HG02588 (cell line): ENCODE data around the gene PCDHGA10.
"Not testable (repeated sequence)": the region's sequence is repeated elsewhere in the genome, so short reads cannot be mapped to it uniquely, and the experiment has no call there.

Experiments used
- ATAC-seq: cut with Tn5 transposase; IDR thresholded peaks from one replicate; pipeline ENCODE4 v1.9.1; 2021; ENCODE audit warnings: mild to moderate bottlenecking, moderate library complexity; ENCODE audit not compliant: unreplicated experiment

PCDHGA10 gene

DNA sequence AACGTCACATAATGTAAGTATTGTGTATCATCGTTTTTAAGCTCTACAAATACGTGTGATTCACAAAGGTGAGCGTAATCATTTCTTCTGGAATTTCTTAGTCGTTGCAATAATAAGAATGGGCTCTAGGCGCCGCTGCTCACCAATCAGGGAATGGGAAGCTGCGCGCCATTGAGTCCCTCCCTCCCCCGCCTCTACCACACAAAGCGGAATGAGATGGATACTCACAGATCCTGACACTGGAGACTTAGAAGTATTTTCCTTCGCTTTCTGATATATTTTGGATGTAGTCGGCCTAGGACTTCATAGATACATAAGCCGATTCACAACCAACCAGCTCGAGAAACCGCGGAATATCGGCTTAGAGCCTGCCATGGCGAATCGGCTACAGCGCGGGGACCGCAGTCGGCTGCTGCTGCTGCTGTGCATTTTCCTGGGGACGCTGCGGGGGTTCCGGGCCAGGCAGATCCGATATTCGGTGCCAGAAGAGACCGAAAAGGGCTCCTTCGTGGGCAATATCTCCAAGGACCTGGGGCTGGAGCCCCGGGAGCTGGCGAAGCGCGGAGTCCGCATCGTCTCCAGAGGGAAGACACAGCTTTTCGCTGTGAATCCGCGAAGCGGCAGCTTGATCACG is 8.2 kb downstream of the PCDHGA10 start, which contains the start of gene PCDHGA11:
Gene PCDHGA11 (plus strand): TSS at position 197 of the 634 bp plus-strand sequence. CDS start 177 bp downstream, at position 374.
- ATAC-seq, result no peak

DNA sequence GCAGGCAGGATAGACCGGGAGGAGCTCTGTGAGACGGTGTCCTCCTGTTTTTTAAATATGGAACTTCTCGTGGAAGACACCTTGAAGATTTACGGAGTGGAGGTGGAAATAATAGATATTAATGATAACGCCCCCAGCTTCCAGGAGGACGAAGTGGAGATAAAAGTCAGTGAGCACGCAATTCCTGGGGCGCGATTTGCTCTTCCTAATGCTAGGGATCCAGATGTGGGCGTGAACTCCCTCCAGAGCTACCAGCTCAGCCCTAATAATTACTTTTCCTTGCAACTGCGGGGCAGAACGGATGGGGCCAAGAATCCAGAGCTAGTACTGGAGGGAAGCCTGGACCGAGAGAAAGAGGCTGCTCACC is 8.7 kb downstream of the PCDHGA10 start:
- no peak for ATAC-seq

DNA sequence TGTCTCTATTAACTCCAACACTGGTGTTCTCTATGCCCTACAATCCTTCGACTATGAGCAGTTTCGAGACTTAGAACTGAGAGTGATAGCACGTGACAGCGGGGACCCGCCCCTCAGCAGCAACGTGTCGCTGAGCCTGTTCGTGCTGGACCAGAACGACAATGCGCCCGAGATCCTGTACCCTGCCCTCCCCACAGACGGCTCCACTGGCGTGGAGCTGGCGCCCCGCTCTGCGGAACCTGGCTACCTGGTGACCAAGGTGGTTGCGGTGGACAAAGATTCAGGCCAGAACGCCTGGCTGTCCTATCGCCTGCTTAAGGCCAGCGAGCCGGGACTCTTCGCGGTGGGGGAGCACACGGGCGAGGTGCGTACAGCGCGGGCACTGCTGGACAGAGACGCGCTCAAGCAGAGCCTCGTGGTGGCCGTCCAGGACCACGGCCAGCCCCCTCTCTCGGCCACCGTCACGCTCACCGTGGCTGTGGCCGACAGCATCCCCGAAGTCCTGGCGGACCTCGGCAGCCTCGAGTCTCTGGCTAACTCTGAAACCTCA is 10.0 kb downstream of the PCDHGA10 start:
- no peak for ATAC-seq

DNA sequence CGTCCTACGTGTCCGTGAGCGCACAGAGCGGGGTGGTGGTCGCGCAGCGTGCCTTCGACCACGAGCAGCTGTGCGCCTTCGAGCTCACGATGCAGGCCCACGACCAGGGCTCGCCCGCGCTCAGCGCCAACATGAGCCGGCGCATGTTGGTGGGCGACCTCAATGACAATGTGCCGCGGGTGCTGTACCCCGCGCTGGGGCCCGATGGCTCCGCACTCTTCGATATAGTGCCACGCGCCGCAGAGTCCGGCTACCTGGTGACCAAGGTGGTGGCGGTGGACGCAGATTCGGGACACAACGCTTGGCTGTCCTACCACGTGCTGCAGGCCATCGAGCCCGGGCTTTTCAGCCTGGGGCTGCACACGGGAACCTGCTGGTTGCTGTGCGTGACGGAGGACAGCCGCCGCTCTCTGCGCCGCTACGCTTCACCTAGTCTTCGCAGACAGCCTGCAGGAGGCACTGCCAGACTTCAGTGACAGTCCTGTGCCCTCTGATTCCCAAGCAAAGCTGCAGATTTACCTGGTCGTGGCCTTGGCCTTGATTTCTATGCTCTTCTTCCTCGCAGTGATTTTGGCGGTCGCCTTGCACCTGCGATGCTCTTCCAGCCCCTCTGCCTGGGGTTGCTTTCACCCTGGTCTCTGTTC is 15.1 kb downstream of the PCDHGA10 start:
- ATAC-seq, result no peak

DNA sequence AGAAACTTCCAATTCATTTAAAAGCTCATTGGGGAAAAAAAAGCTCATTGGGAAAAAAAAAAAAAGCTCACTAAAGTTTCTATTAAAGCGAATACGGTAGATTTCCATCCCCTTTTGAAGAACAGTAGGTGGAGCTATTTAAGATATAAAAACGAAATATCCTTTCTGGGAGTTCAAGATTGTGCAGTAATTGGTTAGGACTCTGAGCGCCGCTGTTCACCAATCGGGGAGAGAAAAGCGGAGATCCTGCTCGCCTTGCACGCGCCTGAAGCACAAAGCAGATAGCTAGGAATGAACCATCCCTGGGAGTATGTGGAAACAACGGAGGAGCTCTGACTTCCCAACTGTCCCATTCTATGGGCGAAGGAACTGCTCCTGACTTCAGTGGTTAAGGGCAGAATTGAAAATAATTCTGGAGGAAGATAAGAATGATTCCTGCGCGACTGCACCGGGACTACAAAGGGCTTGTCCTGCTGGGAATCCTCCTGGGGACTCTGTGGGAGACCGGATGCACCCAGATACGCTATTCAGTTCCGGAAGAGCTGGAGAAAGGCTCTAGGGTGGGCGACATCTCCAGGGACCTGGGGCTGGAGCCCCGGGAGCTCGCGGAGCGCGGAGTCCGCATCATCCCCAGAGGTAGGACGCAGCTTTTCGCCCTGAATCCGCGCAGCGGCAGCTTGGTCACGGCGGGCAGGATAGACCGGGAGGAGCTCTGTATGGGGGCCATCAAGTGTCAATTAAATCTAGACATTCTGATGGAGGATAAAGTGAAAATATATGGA is 17.7 kb downstream of the PCDHGA10 start, which contains the start of gene PCDHGA12:
Gene PCDHGA12 (plus strand): TSS at position 176 of the 782 bp plus-strand sequence. CDS start 253 bp downstream, at position 429.
- ATAC-seq, result no peak

DNA sequence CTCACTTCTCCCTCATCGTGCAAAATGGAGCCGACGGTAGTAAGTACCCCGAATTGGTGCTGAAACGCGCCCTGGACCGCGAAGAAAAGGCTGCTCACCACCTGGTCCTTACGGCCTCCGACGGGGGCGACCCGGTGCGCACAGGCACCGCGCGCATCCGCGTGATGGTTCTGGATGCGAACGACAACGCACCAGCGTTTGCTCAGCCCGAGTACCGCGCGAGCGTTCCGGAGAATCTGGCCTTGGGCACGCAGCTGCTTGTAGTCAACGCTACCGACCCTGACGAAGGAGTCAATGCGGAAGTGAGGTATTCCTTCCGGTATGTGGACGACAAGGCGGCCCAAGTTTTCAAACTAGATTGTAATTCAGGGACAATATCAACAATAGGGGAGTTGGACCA is 18.5 kb downstream of the PCDHGA10 start:
- no peak for ATAC-seq

DNA sequence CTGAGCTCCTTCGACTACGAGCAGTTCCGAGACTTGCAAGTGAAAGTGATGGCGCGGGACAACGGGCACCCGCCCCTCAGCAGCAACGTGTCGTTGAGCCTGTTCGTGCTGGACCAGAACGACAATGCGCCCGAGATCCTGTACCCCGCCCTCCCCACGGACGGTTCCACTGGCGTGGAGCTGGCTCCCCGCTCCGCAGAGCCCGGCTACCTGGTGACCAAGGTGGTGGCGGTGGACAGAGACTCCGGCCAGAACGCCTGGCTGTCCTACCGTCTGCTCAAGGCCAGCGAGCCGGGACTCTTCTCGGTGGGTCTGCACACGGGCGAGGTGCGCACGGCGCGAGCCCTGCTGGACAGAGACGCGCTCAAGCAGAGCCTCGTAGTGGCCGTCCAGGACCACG is 19.5 kb downstream of the PCDHGA10 start:
- ATAC-seq, result not testable (repeated sequence)

DNA sequence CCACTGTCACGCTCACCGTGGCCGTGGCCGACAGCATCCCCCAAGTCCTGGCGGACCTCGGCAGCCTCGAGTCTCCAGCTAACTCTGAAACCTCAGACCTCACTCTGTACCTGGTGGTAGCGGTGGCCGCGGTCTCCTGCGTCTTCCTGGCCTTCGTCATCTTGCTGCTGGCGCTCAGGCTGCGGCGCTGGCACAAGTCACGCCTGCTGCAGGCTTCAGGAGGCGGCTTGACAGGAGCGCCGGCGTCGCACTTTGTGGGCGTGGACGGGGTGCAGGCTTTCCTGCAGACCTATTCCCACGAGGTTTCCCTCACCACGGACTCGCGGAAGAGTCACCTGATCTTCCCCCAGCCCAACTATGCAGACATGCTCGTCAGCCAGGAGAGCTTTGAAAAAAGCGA is 19.9 kb downstream of the PCDHGA10 start:
- ATAC-seq, result not testable (repeated sequence)

DNA sequence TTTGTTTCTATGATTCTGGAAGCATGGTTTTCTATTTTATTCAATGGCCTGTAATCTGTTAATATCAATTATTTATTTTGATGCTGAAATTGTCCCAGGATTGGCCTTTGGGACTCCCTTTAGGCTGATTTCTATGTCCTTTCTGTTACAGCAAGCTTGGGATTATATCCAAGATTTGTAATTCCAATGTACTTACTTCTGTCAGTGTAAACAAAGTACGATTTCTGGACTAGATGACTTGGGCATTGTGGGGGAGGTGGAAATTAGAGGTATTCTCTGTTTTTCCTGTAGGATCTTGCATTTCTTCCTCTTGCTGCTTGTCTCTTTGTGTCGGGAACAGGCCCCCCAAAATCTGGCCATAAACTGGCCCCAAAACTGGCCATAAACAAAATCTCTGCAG is 21.2 kb downstream of the PCDHGA10 start:
- no peak for ATAC-seq

DNA sequence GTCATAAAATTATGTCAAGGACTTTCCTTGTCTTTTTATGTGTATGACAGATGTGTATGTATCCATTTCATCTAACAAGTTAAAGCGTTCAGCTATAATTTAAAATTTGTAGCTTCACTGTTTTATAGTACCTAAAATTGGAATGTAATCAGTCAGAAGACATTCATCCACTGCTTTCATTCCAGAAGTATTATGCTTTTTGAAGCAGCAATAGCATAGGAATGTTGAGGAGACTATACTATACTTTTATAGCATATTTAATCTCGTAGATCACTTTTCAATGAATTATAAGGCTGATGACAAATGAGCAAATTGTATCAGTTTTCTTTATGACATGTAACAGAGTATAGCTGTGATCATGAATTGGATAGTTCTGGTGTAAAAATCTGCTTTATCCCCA is 24.4 kb downstream of the PCDHGA10 start:
- no peak for ATAC-seq

DNA sequence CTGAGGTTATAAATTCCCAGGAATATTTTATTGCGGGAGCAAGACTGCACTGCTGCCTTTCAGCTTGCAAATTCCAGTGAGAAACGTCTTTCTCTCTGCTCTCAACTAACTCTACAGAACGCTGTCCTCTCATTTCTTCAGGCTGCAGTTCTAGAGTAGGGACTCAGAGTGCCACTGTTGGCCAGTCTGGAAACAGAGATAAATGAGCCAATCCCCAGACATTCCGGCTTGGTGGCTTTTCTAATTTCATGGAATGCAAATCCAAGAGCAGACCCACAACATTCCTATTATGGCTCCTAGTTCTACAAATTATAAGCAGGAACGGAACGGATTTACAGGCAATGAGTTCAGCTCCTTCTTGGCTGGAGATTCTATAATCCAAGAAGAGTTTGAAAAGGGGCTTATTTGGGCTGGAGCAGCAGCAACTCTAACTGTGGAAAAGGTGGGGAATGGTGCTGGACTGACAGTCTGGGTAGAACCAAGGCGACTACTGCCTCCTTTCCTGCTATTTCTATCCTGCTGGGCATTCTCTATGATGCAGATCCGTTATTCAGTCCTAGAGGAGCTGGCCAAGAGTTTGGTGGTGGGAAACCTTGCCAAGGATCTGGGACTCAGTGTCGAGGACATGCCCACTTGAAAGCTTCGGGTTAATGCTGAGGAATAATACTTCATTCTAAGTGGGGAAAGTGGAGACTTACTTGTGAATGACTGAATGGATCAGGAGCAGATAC is 26.8 kb downstream of the PCDHGA10 start:
- ATAC-seq, result no peak

DNA sequence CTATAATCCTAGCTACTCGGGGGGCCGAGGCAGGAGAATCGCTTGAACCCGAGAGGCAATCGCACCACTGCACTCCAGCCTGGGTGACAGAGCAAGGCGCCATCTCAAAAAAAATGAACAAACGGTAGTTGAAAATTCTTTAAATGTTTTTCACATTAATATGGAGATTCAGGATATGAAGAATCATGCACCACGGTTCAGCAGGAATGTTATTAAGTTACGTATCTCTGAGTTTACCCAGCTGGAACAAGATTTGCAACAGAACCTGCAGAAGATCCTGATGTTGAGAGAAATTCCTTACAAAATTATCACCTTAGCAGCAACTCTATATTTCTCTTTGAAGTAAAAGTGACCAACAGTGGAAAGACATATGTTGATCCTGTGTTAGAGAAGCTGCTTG is 27.6 kb downstream of the PCDHGA10 start:
- ATAC-seq, result no peak

DNA sequence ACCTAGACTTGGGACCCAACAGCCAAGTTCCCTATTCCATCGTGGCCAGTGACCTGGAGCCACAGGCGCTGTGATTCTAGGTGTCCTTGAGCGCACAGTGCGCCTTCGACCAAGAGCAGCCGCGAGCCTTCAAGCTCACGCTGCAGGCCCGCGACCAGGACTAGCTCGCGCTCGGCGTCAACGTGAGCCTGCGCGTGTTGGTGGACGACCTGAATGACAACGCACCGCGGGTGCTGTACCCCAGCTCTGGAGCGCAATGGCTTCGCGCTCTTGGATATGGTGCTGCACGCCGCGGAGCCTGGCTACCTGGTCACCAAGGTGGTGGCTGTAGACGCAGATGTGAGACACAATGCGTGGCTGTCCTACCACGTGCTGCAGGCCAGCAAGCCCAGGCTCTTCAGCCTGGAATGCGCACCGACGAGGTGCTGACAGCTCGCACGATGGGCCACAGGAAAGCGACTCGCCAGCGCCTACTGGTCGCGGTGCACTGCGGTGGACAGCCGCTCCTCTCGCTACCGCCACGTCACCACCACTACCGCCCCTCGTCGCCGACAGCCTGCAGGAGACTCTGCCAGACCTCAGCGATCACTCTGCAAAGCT is 28.9 kb downstream of the PCDHGA10 start:
- no peak for ATAC-seq

DNA sequence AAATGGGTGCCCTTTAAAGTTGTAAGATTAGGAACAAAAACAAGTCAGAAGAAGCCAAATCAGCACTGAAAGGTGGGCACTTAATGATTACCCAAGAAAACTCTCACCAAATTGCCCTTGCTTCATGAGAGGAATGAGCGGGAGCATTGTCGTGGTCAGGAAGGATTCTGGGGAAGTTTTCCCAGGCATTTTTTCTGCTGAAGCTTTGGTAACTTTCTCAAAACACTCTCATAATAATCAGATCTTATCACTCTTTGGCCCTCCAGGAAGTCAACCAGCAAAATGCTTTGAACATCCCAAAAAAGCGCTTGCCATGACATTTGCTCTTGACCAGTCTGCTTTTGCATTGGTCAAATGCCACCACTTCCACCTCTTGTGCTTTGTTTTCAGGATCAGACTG is 52.6 kb downstream of the PCDHGA10 start:
- no peak for ATAC-seq
